Measurements from ENCODE around the gene PTBP1. TPM values are rescaled to one million over a fixed set of nuclear protein-coding genes. Genes with fewer than 3 reads are reported as not detected.
A peak's percentile ranks its signal among the peaks of the same experiment; 100 is the strongest.

Gene PTBP1
- total RNA-seq, 1 donor from 2014 or later = 56.0 TPM

DNA sequence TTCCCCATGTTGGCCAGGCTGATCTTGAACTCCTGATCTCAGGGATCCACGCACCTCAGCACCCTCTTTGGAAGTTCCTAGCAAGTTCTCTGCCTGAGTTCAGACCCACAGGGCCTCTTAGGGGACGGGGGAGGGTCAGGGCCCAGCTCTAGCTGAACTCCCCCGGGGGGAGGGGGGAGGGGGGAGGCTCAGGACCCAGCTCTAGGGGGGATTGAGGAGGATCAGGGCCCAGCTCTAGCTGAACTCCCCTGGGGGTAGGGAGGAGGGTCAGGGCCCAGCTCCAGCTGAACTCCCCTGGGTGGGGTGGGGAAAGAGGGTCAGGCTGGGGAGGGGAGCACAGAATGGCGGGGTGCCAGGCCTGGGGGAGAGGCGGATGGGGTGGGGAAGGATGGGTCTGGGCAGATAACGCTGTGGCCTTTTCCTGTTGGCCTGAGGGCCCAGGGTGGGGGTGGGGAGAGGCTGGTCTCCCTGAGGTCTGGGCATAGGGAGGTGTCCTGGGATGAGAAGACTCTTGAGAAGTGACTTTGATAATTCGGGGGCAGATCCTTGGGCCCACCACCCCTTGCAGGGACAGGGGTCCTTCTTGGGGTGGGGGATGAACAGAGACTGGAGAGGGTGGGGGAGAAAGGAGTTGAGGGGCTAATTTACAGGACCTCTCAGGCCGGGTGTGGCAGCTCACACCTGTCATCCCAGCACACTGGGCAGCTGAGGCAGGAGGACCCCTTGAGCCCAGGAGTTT lies 5.5 kb upstream of the PTBP1 start:
- no peak for ATAC-seq (ENCODE audit: poor library complexity)
- DNase-seq = peak; percentile 39
- intact Hi-C loops (cut with DNase I) = no loop called here

DNA sequence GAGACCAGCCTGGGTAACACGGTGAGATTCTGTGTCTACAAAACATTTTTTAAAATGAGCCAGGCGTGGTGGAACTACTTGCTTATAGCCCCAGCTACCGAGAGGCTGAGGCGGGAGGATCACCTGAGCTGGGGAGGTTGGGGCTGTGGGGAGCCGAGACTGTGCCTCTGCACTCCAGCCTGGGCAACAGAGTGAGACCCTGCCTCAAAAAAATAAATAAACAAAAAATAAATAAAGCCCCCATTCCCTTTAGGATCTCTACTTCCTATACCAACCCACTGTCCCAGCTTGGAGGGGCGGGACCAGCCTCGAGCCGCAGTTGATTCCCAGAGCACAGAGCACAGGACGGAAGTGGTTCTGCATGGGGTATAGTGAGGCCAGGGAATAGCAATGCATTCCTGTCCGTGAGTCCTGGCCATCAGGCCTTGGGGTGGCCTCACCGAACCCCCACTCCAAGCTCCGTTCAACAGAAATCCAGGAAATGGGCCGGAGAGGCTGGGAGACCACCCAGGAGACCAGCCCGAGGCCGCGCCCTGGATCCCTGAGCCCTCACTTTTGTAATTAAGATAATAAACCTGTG lies 4.9 kb upstream of the PTBP1 start:
- intact Hi-C loops (cut with DNase I) = no loop called here
- DNase-seq (no peak), ATAC-seq (ENCODE audit: poor library complexity) (no peak)

- DNase-seq = no peak
- intact Hi-C loops (cut with DNase I) = no loop called here
- no peak for ATAC-seq (ENCODE audit: poor library complexity)
These were observed 3.4 kb upstream of the PTBP1 start for GRCh38 chr19:793806-794205.

DNA sequence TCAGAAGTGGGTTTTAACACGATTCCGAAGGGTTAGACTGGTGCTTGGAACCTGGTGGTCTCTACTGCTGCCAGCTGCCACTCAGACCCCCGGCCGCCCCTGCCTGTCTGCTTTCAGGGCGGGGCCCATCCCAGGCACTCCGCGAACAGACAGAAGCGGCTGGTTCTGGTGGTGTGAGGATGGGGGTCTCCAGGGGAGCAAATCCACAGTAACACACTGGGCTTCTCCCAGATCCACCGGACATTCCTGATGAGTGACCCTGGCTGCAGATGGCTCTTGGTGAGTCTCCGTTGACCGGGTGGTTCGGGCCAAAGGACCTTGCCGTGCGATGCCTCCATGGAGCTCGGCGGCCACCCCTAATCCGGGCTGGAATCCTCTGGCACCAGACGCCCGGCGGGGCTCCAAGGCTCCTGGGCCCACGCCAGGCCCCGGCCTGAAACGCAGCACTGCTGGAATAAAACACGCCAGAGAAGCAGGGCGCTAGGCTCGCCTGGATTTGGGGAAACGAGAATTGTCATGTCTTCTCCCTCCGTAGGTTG lies 2.1 kb upstream of the PTBP1 start:
- no peak for ATAC-seq (ENCODE audit: poor library complexity)
- peak; percentile 73 for DNase-seq
- intact Hi-C loops (cut with DNase I) = no loop called here

DNA sequence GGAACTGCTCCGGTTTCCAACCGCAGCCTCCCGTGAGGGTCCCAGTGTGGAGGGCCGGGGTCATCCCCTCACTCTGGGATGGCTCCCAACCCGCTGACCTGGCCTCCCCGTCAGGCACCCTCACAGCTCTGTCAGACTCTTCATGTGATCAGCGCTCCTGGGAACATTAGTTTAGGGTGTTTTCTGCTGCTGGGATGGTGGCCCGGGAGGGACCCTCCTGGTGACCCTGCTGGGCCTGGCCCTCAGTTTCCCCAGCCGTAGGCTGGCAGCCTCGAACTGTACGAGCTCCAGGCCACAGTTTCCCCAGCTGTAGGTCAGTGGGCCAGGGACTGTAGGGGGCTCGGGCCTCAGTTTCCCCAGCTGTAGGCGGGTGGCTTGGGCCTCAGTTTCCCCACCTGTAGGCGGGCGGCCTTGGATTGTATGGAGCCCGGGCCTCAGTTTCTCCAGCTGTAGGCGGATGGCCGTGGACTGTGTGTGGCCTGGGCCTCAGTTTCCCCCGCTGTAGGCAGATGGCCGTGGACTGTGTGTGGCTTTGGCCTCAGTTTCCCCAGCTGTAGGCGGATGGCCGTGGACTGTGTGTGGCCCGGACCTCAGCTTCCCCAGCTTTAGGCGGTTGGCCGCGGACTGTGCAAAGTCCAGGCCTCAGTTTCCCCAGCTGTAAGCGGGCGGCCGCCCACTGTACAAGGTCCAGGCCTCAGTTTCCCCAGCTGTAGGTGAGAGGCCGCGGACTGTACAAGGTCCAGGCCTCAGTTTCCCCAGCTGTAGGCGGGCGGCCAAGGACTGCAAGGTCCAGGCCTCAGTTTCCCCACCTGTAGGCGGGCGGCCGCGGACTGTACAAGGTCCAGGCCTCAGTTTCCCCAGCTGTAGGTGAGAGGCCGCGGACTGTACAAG lies 1.3 kb upstream of the PTBP1 start:
- DNase-seq (peak; percentile 31), ATAC-seq (ENCODE audit: poor library complexity) (no peak)
- intact Hi-C loops (cut with DNase I) = no loop called here

GRCh38 chr19:797528-798414 lies 519 bp downstream of the PTBP1 start:
- ATAC-seq (ENCODE audit: poor library complexity) (peak; percentile 36), DNase-seq (peak; percentile 93)
- intact Hi-C loops (cut with DNase I) = no loop called here

DNA sequence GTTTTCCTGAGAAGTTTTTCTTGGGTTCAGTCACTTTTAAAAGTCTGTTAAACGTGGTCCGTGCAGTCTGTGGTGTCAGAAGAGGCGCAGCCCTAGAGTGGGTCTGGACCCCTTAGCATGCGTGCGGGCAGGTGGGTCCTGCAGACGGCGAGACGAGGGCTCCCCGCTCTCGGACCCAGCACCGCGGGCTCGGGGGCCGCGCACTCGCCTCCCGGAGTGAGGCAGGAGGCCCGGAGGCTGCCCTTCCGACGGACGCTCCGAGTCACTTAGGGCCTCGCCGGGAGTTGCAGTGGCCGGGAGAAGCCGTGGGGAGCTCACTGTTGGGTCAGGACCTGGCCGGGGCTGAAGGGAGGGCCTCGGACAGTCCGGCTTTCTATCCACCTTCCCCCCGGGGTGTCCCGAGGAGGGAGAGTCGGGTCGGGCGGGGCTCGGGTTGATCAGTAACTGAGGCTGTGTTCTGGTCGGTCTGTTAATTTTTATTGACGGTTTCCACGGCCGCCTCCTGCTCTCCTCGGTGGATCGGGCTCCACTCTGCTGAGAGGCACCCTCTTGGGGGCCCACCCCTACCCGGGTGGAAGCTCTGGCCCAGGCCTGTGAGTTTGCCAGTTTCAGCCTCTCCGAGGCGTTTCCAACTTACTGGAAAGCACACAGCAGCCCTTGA lies 1.3 kb downstream of the PTBP1 start:
- DNase-seq (no peak), ATAC-seq (ENCODE audit: poor library complexity) (no peak)
- intact Hi-C loops (cut with DNase I) = no loop called here

GRCh38 chr19:799076-799881 lies 2.0 kb downstream of the PTBP1 start:
- intact Hi-C loops (cut with DNase I) = no loop called here
- no peak for DNase-seq
- ATAC-seq (ENCODE audit: poor library complexity) = no peak

GRCh38 chr19:800360-801029 lies 3.2 kb downstream of the PTBP1 start:
- intact Hi-C loops (cut with DNase I) = no loop called here
- ATAC-seq (ENCODE audit: poor library complexity) (no peak), DNase-seq (no peak)

DNA sequence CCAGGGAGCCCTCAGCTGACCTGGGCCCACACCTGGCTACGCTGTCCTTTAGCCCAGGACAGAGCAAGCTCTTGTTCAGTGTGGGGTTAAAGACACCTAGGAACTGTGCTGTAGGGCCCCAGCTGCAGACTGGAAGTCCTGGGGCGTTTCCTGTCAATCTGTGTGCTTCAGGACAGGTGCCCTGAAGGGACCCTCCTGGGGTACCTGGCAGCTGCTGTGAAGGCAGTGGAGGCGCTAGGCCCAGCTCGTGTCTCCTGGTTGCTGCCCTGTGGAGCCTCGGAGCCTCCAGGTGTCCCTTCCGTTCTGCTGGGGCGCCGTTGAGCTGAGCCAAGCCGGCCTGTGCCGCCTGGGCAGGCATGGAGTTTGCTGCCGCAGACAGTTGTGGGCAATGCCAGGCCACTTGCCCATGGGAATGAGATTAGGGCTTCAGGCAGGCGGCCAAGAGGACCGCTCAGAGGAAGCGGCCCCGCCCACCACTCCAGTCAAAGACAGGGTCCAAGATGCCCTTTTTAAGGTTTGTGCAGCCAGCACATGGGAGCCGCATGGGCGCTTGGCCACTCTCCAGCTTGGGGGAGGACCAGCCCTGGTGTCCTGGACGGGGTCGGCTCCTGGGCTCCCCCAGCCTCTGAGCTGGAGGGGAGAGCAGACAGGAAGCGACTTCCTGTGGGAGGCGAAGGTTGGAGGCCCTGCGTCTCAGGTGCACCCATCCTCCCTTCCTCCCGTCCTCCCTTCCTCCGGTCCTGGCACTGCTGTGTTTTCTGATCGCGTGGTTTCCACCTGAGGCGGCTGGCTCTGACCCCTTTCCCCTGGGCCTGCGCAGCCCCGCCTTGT lies 4.0 kb downstream of the PTBP1 start:
- peak; percentile 42 for ATAC-seq (ENCODE audit: poor library complexity)
- intact Hi-C loops (cut with DNase I) = no loop called here
- DNase-seq = peak; percentile 90

- intact Hi-C loops (cut with DNase I) = no loop called here
- DNase-seq (peak; percentile 61), ATAC-seq (ENCODE audit: poor library complexity) (peak; percentile 7)
These were observed 4.7 kb downstream of the PTBP1 start for GRCh38 chr19:801861-802497.

DNA sequence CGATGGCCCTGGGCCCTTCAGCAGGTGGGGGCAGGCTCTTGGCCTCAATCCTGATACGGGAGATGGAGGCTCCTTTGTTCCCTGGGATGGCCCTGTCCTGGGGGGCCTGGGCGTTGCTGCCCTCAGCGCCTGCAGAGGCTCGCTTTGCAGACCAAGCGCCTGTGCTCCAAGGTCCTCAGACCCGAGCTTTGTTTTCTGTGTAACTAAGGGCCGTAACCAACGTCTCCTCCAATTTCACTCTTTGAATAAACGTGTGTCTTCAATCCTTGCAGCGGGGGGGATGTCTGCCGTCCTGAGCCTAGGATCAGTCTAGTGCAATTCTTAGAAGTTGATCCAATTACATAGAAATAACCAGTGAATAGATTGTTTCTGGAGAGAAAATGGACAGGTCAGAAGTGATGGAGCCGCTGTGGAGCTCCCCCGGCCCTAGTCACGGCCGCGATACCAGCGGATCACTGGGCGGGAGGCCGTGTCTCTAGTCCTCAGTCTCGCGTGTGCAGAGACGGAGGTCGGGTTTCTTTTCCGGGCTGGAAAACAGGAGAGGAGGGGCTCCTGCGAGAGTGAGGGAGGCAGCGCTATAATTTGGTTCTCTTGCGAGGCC lies 5.3 kb downstream of the PTBP1 start:
- intact Hi-C loops (cut with DNase I) = no loop called here

DNA sequence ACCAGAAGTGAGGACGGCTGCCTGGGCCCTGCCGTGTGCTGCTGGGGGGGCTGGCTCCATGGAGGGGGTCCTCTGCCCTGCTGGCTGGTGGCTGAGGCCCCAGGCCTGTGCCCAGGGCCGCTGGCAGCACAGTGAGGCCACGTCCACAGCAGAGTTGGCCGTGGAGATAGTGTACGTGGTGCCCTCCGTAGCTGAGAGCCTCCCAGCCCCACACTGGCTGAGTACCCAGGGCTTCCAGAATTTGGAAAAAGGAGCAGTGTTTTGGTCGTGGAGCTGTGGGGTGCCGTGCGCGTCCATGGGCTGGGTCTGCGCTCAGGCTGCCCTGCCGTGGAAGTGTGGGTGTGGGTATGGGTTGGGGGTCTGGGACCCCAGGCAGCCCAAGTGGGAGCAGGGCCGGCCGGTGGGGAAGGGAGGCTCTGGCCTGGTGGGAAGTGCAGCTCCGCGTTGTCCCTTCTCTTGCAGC lies 5.9 kb downstream of the PTBP1 start:
- DNase-seq (no peak), ATAC-seq (ENCODE audit: poor library complexity) (no peak)
- intact Hi-C loops (cut with DNase I) = no loop called here

More for the DNA sequence above, 5.3 kb downstream of the PTBP1 start:
- ATAC-seq (ENCODE audit: poor library complexity) = no peak
- no peak for DNase-seq

DNA sequence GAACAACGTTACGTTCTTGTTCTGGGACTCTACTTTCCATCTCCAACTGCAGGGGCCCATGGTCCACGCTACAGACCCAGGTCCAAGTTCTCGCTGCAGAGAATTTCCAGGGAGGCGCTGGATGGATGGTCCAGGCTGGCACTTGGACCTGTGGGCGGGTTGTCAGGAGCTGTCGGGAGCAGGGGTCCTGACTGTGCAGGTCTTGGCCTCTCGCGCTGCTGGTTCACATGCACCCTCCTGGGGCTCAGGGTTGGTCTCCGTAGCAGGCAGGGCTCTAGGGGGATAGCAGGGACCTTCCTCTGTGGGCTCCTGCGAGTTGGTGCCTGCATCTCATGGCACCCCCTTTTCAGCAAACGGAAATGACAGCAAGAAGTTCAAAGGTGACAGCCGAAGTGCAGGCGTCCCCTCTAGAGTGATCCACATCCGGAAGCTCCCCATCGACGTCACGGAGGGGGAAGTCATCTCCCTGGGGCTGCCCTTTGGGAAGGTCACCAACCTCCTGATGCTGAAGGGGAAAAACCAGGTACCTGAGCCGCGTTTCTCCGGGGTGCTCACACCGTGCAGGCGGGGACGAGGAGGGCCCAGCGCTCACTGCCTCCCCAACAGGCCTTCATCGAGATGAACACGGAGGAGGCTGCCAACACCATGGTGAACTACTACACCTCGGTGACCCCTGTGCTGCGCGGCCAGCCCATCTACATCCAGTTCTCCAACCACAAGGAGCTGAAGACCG lies 6.6 kb downstream of the PTBP1 start:
- DNase-seq = no peak
- no peak for ATAC-seq (ENCODE audit: poor library complexity)
- intact Hi-C loops (cut with DNase I) = no loop called here

Measured in Right ventricle myocardium superior (tissue), 1 donor.